SJCRH30 (cell line): ENCODE measurements around the gene KCNIP4. TPM values are rescaled to one million over a fixed set of nuclear protein-coding genes. Genes with fewer than 3 reads are reported as not detected.

Source experiments
- DNase-seq, 2 experiments: peaks; one replicate each; pipeline ENCODE4 v3.0.0-alpha.2; 2015 to 2020
- H3K27ac ChIP-seq: fragments of 250-450 bp; sonication (Bioruptor Pico); 2 replicates; pipeline ENCODE4 v1.5.1; 2020; ENCODE audit warnings: mild to moderate bottlenecking, moderate library complexity
- H3K27me3 ChIP-seq: fragments of 250-450 bp; sonication (Bioruptor Pico); 2 replicates; pipeline ENCODE4 v1.5.1; 2020; ENCODE audit warnings: mild to moderate bottlenecking, moderate library complexity
- H3K36me3 ChIP-seq: fragments of 250-450 bp; sonication (Bioruptor Pico); 2 replicates; pipeline ENCODE4 v1.5.1; 2020; ENCODE audit warnings: mild to moderate bottlenecking, moderate library complexity
- H3K4me1 ChIP-seq: fragments of 250-450 bp; sonication (Bioruptor Pico); 2 replicates; pipeline ENCODE4 v1.5.1; 2020; ENCODE audit warnings: mild to moderate bottlenecking, moderate library complexity
- H3K4me3 ChIP-seq: fragments of 250-450 bp; sonication (Bioruptor Pico); 2 replicates; pipeline ENCODE4 v1.5.1; 2020; ENCODE audit warnings: mild to moderate bottlenecking, moderate library complexity
- H3K9me3 ChIP-seq: fragments of 250-450 bp; sonication (Bioruptor Pico); replicated peaks from 2 replicates; pipeline ENCODE4 v1.5.1; 2020; ENCODE audit warnings: mild to moderate bottlenecking, moderate library complexity
- total RNA-seq: library from RNA; depleted of rRNA; stranded (reverse); fragments of >200 nt; shearing (Covaris generic); gene quantifications from 2 replicates; pipeline ENCODE4 v1.2.3, GENCODE V29; 2014

Gene KCNIP4
- total RNA-seq, 1 experiment from 2014 or later, result 0.67 TPM

DNA sequence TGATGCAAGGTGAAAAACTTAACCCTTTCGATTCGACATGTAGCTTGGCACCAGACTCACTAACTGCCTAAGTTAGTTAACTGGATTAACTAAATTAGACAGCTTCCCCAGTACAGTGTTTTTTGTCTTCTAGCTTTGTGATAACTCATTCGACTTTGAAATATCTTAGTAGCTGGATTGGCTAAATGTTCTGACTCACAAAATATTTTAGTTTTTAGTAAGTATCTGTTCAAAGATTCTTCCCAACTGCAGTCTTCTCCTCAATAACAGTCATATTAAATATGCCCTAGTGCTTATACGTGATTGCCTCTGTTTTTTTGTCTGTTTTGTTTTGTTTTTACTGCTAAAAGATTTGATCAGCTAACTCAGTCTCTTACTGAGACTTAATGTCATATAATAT, 102.9 kb downstream of the KCNIP4 start:
- DNase-seq, result no peak
- Histone ChIP-seq H3K27me3 (no peaks in the 10 kb centered on the region), H3K4me3 (no peak overlapping the region), H3K27ac (no peak overlapping the region), H3K9me3 (no peaks in the 10 kb centered on the region), H3K36me3 (no peaks in the 10 kb centered on the region), H3K4me1 (peaks cover 6% of the 10 kb centered on the region; the same call in 1 of the 2 replicates)

- H3K4me1 ChIP-seq, result no peaks in the 10 kb centered on the region
- no peaks in the 10 kb centered on the region for H3K27me3 ChIP-seq
- no peak overlapping the region for H3K27ac ChIP-seq
- H3K4me3 ChIP-seq, result no peak overlapping the region
- DNase-seq, result no peak
- no peaks in the 10 kb centered on the region for H3K36me3 ChIP-seq
- H3K9me3 ChIP-seq, result no peaks in the 10 kb centered on the region
Measured at GRCh38 chr4:21835712-21836111, 112.9 kb downstream of the KCNIP4 start.

- Histone ChIP-seq H3K9me3 (no peaks in the 10 kb centered on the region), H3K4me1 (no peaks in the 10 kb centered on the region), H3K4me3 (no peak overlapping the region), H3K27ac (no peak overlapping the region), H3K27me3 (no peaks in the 10 kb centered on the region; the same call in 1 of the 2 replicates), H3K36me3 (no peaks in the 10 kb centered on the region)
- DNase-seq, result no peak
Measured at GRCh38 chr4:21830272-21830671, 118.3 kb downstream of the KCNIP4 start.

DNA sequence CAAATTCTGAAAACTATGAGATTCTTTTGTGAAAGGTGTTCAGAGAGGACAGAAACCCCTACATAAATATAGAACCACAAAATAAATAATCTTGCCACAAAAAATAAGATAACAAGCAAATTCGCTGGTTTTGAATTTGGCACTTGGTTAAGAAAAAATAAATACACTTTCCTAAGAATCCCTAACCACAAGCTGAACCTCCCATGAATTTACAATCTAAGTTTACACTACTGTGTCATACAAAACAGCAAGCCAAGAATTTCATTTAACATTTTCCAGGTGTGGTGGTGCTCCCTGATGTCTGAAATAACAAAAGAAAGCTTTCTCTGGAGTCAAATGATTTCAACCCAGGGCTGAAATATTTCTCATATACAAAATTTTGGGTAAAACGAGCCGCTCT, 121.0 kb downstream of the KCNIP4 start:
- H3K36me3 ChIP-seq, result no peaks in the 10 kb centered on the region
- no peak overlapping the region for H3K4me3 ChIP-seq
- no peak overlapping the region for H3K27ac ChIP-seq
- no peak for DNase-seq
- H3K9me3 ChIP-seq, result no peaks in the 10 kb centered on the region
- no peaks in the 10 kb centered on the region for H3K4me1 ChIP-seq
- no peaks in the 10 kb centered on the region; the same call in 1 of the 2 replicates for H3K27me3 ChIP-seq

DNA sequence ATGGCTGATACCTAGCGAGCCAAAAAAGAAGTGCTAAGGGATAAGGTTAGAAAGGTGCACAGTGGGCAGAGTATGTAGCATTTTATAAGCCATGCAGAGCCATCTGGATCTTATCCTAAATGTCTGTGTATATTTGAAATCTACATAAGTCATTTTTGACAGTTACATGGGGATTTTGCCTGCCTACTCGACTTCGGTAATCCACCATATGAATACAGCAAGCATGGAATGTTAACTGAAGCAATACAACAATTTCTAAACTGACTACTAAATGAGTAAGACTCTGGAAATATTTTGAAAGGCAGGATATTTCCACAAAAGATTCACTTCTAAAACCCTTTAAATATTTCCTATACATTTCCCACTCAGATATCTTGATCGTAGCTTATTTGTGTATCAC, 122.5 kb downstream of the KCNIP4 start:
- H3K36me3 ChIP-seq, result no peaks in the 10 kb centered on the region
- no peaks in the 10 kb centered on the region; the same call in 1 of the 2 replicates for H3K27me3 ChIP-seq
- no peaks in the 10 kb centered on the region for H3K9me3 ChIP-seq
- no peaks in the 10 kb centered on the region for H3K4me1 ChIP-seq
- no peak for DNase-seq
- no peak overlapping the region for H3K27ac ChIP-seq
- no peak overlapping the region for H3K4me3 ChIP-seq

DNA sequence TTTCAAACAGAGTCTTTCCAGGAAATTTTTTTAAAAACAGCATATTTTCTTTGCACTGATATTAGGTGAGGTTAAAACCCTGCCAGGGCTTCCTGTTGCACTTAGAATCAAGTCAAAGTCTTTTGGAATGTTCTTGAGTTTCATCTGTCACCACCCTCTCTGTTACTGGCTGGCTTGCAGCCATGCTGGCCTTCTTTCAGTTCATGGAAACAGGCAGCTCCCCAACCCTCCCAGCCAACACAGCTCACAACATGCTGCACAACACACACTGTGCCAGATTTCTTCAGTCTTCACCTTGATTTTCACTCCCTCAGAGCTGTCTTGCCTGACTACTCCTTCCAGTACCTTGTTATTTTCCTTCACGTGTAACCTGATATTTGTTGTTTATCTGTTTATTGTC, 129.5 kb downstream of the KCNIP4 start:
- Histone ChIP-seq H3K4me3 (no peak overlapping the region), H3K9me3 (no peaks in the 10 kb centered on the region), H3K4me1 (no peaks in the 10 kb centered on the region), H3K27ac (no peak overlapping the region), H3K36me3 (no peaks in the 10 kb centered on the region), H3K27me3 (no peaks in the 10 kb centered on the region)
- peak in 1 of 2 experiments; percentile 12 for DNase-seq

GRCh38 chr4:21815651-21816377, 132.8 kb downstream of the KCNIP4 start:
- no peaks in the 10 kb centered on the region for H3K36me3 ChIP-seq
- peaks cover 5% of the 10 kb centered on the region; the same call in 1 of the 2 replicates for H3K4me1 ChIP-seq
- H3K9me3 ChIP-seq, result no peaks in the 10 kb centered on the region
- DNase-seq, result no peak
- H3K27me3 ChIP-seq, result no peaks in the 10 kb centered on the region
- H3K4me3 ChIP-seq, result no peak overlapping the region
- no peak overlapping the region for H3K27ac ChIP-seq

- peaks cover 5% of the 10 kb centered on the region; the same call in 1 of the 2 replicates for H3K4me1 ChIP-seq
Measured at GRCh38 chr4:21811565-21811964, 137.0 kb downstream of the KCNIP4 start.

DNA sequence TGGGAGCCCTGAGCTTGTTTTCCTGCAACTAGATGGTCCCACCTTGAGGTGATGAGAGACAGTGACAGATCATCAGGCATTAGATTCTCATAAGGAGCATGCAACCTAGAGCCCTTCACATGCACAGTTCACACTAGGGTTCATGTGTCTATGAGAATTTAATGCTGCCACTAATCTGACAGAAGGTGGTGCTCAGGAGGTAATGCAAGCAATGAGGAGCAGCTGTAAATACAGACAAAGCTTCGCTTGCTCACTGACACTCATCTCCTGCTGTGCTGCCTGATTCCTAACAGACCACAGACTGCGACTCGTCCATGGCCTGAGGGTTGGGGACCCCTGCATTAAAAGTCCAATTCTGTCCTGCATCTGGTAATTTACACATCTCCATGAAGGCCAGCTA, 141.6 kb downstream of the KCNIP4 start:
- Histone ChIP-seq H3K9me3 (no peaks in the 10 kb centered on the region), H3K27ac (no peak overlapping the region), H3K4me3 (no peak overlapping the region), H3K27me3 (no peaks in the 10 kb centered on the region), H3K4me1 (peaks cover 13% of the 10 kb centered on the region), H3K36me3 (no peaks in the 10 kb centered on the region)
- DNase-seq, result peak in 1 of 2 experiments; percentile 29

More at GRCh38 chr4:21811565-21811964, 137.0 kb downstream of the KCNIP4 start:
- Histone ChIP-seq H3K27ac (no peak overlapping the region), H3K4me3 (no peak overlapping the region), H3K9me3 (no peaks in the 10 kb centered on the region), H3K36me3 (no peaks in the 10 kb centered on the region), H3K27me3 (no peaks in the 10 kb centered on the region)
- DNase-seq, result no peak

DNA sequence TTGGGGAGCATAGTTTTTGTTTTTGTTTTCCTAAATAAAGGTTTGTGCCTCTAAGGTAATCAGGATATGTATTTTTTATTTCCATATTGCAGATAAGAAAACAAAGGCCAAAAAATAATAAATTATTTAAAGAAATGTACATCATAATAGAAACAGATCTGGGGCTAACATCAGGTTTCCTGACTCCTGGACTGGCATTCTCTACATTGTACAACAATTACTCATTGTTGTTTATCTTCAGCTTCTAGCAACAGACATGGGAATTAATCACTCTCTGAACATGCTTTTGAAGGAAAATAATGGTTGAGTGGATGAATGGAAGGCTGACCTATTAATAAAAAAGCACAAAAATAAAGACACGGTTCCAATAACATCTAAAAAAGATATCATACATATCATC, 146.2 kb downstream of the KCNIP4 start:
- Histone ChIP-seq H3K36me3 (no peaks in the 10 kb centered on the region), H3K27ac (peak overlapping the region; percentile 55), H3K27me3 (no peaks in the 10 kb centered on the region), H3K4me1 (peaks cover 12% of the 10 kb centered on the region), H3K9me3 (no peaks in the 10 kb centered on the region), H3K4me3 (no peak overlapping the region)
- no peak for DNase-seq

GRCh38 chr4:21801661-21802385, 146.7 kb downstream of the KCNIP4 start:
- Histone ChIP-seq H3K27ac (peak overlapping the region; percentile 55), H3K4me3 (no peak overlapping the region)
- DNase-seq, result no peak

GRCh38 chr4:21795091-21795490, 153.5 kb downstream of the KCNIP4 start:
- Histone ChIP-seq H3K27ac (no peak overlapping the region), H3K9me3 (no peaks in the 10 kb centered on the region), H3K4me1 (no peaks in the 10 kb centered on the region), H3K36me3 (no peaks in the 10 kb centered on the region), H3K27me3 (no peaks in the 10 kb centered on the region), H3K4me3 (no peak overlapping the region)
- no peak for DNase-seq

More at GRCh38 chr4:21801661-21802385, 146.7 kb downstream of the KCNIP4 start:
- Histone ChIP-seq H3K36me3 (no peaks in the 10 kb centered on the region), H3K27me3 (no peaks in the 10 kb centered on the region), H3K9me3 (no peaks in the 10 kb centered on the region), H3K4me1 (peaks cover 12% of the 10 kb centered on the region)

- H3K27me3 ChIP-seq, result no peaks in the 10 kb centered on the region
- H3K9me3 ChIP-seq, result no peaks in the 10 kb centered on the region
- H3K4me1 ChIP-seq, result no peaks in the 10 kb centered on the region
- H3K36me3 ChIP-seq, result no peaks in the 10 kb centered on the region
- no peak for DNase-seq
- H3K27ac ChIP-seq, result no peak overlapping the region
- no peak overlapping the region for H3K4me3 ChIP-seq
Measured at GRCh38 chr4:21792736-21793135, 155.8 kb downstream of the KCNIP4 start.

DNA sequence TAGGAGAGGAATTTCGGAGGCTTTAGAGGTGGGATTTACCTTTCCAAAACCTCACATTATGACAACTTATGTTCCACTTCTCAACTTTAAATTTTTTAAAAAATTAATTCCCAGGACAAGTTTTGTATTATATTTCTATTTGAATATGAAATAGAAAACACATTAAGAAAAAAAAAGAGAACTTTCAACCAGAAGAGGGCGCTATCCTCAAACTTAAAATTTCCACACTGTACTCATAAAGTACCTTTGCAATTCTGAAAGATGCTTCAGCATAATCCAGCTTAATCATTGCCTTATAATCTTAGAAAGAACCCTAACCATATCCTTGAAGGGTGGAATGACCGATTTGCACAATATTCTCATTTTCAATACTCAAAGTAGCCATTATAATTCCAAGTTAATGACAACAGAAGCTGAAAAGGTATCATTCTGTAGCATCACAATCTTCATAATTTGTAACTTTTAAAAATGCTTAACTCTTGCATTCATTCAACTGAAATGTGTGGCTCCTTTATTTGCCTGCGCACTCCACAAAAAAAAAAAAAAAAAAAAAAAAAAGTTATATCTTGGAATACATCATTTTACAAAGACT, 158.0 kb downstream of the KCNIP4 start:
- no peak overlapping the region for H3K4me3 ChIP-seq
- peak in 1 of 2 experiments; percentile 66 for DNase-seq
- H3K27me3 ChIP-seq, result no peaks in the 10 kb centered on the region
- no peaks in the 10 kb centered on the region for H3K9me3 ChIP-seq
- no peaks in the 10 kb centered on the region for H3K36me3 ChIP-seq
- no peak overlapping the region for H3K27ac ChIP-seq
- H3K4me1 ChIP-seq, result no peaks in the 10 kb centered on the region

DNA sequence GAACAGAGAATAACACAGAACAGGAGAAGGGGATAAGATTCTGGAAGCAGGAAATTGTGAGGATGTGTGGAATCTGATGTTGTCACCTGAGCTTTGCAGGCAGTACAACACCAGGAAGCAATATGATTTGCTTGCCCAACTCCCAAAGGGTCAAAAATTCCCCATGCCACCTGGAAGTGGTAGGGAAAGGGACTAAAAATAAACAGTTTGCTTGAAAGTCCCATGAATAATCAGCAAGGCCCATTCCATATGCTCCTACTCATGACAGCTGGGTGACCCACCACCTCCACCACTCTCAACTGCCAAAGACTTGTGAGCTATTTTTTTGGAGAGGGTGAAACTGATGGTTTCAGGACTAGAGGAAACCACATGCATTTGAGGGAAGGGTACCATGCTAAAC, 168.4 kb downstream of the KCNIP4 start:
- peaks cover 28% of the 10 kb centered on the region for H3K4me1 ChIP-seq
- no peaks in the 10 kb centered on the region for H3K36me3 ChIP-seq
- no peak overlapping the region for H3K4me3 ChIP-seq
- H3K27me3 ChIP-seq, result no peaks in the 10 kb centered on the region
- no peaks in the 10 kb centered on the region for H3K9me3 ChIP-seq
- peak overlapping the region; percentile 83 for H3K27ac ChIP-seq
- DNase-seq, result peak; percentile 89 to 96
